Fibroblast of villous mesenchyme (primary cell): ENCODE measurements around the gene C16orf46. TPM values are rescaled to one million over a fixed set of nuclear protein-coding genes. Genes with fewer than 3 reads are reported as not detected.
"Not testable (repeated sequence)": the region's sequence is repeated elsewhere in the genome, so short reads cannot be mapped to it uniquely, and the experiment has no call there.

ENCODE experiments used
- DNase-seq: peaks from one replicate; pipeline ENCODE4 v3.0.0-alpha.2; 2010; ENCODE audit warnings: low read depth
- H3K4me3 ChIP-seq: 2 replicates; pipeline ENCODE4 v1.5.1; 2011; ENCODE audit warnings: low read depth, mild to moderate bottlenecking, low read length
- CTCF ChIP-seq: IDR thresholded peaks from 2 replicates; pipeline ENCODE4 v1.5.1; 2012; ENCODE audit warnings: low read depth, mild to moderate bottlenecking, low read length; ENCODE audit not compliant: insufficient read depth
- total RNA-seq: library from RNA; depleted of rRNA; stranded (reverse); fragments of >200 nt; gene quantifications from 2 replicates; pipeline ENCODE4 v1.2.3, GENCODE V29; 2012

C16orf46 gene
- total RNA-seq, result 0.86 and 0.97 TPM in 2 replicates

- no peak for TF ChIP-seq CTCF
- peak within 1 kb of the TSS; percentile 84 for H3K4me3 ChIP-seq
- DNase-seq, result peak; percentile 97
Observed at GRCh38 chr16:81077076-81077940, at the start of gene C16orf46. Gene C16orf46, minus strand, starts transcription at chr16:81077238. Its CDS starts 13,283 bp downstream, at chr16:81063955.

- peak; percentile 68 for DNase-seq
- TF ChIP-seq CTCF, result no peak
- no peak overlapping the region for H3K4me3 ChIP-seq
Observed at GRCh38 chr16:81123092-81123852, 46.2 kb upstream of the C16orf46 start.

GRCh38 chr16:81121474-81121990 is 44.5 kb upstream of the C16orf46 start:
- no peak overlapping the region for H3K4me3 ChIP-seq
- no peak for DNase-seq
- no peak for TF ChIP-seq CTCF

GRCh38 chr16:81117436-81117835 is 40.4 kb upstream of the C16orf46 start:
- no peak for DNase-seq
- H3K4me3 ChIP-seq, result no peak overlapping the region
- TF ChIP-seq CTCF, result no peak

GRCh38 chr16:81116285-81116684 is 39.2 kb upstream of the C16orf46 start:
- DNase-seq, result no peak
- no peak for TF ChIP-seq CTCF
- no peak overlapping the region for H3K4me3 ChIP-seq

- no peak overlapping the region for H3K4me3 ChIP-seq
- DNase-seq, result no peak
- no peak for TF ChIP-seq CTCF
Observed at GRCh38 chr16:81112453-81112852, 35.4 kb upstream of the C16orf46 start.

GRCh38 chr16:81109274-81109673 is 32.2 kb upstream of the C16orf46 start:
- not testable (repeated sequence) for H3K4me3 ChIP-seq, DNase-seq
